Nucleus accumbens (tissue), 56 donors: Measurements from ENCODE around the gene ESD.
"Not testable (repeated sequence)": the region's sequence is repeated elsewhere in the genome, so short reads cannot be mapped to it uniquely, and the experiment has no call there.

Source experiments
- DNase-seq, 56 donors: peaks; one replicate each; lab custom pipeline; 2025; lab: John Stamatoyannopoulos, UW

Gene ESD

GRCh38 chr13:46796129-46796514 lies 839 bp downstream of the ESD start:
- DNase-seq, result no peak

- no peak for DNase-seq
These were observed 1.6 kb downstream of the ESD start for GRCh38 chr13:46795321-46795720.

DNA sequence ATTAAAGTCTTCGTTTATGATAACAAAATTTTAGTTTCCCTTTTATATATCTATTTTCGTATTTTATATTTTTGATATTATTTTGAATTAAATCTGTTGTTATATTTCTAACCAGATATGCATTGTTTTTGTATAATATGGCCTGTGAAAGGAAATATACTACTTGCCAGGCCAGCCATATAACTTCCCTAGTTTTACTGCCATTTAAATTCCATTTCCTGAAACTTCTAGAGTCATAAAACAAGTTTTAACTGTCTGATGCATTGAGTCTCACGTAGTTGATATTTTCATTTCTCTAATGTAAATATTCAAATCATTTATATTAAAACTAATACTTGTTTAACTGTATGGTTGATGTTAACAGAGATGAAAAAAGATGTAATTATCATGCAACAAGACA lies 13.5 kb downstream of the ESD start:
- DNase-seq, result no peak

- DNase-seq, result no peak
These were observed 14.3 kb downstream of the ESD start for GRCh38 chr13:46782691-46783090.

DNA sequence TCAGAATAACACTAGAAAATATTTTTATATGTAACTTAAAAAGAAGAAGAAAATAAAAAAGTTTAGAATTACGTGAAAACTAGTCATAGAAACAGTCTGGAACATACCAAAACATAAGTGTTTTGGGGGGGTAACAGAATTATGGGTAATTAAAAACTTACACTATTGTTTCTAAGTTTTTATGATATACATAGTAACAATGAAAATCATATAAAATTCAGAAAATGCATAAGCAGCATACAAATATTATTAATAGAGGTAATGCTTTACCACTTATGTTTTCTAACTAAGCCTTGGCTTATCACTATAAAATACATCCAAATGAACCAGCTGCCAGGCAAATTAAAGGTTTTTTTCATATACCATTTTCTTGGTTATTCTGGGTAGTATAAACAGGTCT lies 14.9 kb downstream of the ESD start:
- DNase-seq, result no peak

DNA sequence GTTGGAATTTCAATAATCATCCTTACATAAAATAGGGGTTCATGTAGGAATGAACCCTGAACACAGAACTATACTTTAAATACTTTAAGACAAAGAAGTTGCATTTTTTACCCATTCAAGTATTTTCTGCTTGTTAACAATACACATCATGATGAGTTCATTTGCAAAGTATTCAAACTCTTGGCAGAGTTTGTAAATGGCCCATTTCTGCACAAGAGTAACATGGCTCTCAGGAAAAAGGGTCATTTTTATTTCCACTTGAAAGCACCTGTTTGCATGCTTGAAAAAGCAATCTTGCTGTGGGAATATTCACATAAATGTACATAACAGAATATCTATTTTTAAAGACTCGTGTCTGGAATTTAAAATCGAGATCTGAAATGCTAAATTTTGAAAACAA lies 18.1 kb downstream of the ESD start:
- no peak for DNase-seq

DNA sequence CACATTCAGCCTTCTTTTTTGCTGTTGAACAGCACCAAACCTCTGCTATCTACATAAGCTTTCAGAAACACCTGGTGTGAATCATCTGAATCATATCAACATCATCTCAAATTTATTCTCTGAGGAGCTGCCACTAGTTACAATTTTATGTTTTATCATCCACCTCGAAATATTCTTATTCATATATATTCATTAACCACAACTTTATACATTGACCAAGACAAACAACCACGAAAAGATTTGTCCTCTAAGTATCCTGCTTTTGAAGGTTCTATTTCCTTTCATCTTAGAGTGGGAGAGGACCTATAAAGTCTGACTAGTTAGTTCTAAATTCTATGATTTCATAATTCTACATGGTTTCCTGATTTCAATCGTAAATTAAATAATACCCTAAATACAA lies 18.9 kb downstream of the ESD start:
- DNase-seq, result no peak

- no peak for DNase-seq
These were observed 21.4 kb downstream of the ESD start for GRCh38 chr13:46775385-46776107.

- DNase-seq, result no peak
These were observed 23.4 kb downstream of the ESD start for GRCh38 chr13:46773541-46773940.

GRCh38 chr13:46771693-46772092 lies 25.3 kb downstream of the ESD start:
- DNase-seq, result no peak

DNA sequence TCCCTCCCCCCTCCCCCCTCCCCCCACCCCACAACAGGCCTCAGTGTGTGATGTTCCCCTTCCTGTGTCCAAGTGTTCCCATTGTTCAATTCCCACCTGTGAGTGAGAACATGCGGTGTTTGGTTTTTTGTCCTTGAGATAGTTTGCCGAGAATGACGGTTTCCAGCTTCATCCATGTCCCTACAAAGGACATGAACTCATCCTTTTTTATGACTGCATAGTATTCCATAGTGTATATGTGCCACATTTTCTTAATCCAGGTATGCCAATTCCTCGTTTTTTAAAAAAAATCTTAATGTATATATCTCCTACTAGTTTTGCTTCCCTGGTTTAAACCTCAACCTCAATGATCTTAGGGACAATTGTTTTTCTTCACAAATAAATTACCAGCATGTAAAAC lies 27.0 kb downstream of the ESD start:
- DNase-seq, result not testable (repeated sequence)

- no peak for DNase-seq
These were observed 35.1 kb downstream of the ESD start for GRCh38 chr13:46761866-46762265.

DNA sequence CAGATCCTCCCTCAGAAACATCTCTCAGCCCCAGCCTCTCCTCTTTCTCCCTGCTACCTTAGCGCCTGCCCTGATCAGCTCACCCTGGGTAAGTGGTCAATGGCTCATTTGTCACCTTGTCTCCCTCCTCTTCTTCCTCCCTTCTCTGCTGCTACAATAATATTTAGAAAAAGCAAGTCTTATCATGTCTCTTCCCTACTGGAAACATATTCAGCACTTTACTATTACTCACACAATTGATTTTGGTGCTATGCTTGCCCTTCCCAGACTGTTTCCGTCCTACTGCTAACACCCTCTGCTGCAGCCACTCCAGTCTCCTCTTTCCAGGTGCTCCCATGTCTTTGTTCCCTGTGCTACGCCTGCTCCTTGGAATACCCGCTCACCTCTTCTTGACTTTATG lies 35.8 kb downstream of the ESD start:
- no peak for DNase-seq

- DNase-seq, result no peak
These were observed 37.1 kb downstream of the ESD start for GRCh38 chr13:46759846-46760245.

DNA sequence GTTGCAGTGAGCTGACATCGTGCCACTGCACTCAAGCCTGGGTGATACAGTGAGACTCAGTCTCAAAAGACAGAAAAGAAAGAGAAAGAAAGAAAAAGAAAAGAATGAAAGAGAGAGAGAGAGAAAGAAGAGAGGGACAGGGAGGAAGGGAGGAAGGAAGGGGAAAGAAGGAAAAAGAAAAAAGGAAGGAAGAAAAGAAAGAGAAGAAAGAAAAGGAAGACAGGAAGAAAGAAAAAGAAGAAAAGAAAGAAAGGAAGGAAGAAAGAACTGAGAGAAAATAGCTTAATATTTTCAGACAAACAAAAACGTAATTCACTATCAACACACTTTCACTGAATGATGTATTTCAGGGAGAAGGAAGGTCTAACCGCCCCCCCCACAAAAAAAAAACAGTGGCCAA lies 39.3 kb downstream of the ESD start:
- no peak for DNase-seq

GRCh38 chr13:46756977-46757376 lies 40.0 kb downstream of the ESD start:
- DNase-seq, result no peak

- not testable (repeated sequence) for DNase-seq
These were observed 41.5 kb downstream of the ESD start for GRCh38 chr13:46755508-46755907.

- no peak for DNase-seq
These were observed 42.1 kb downstream of the ESD start for GRCh38 chr13:46754812-46755211.

- DNase-seq, result no peak
These were observed 43.0 kb downstream of the ESD start for GRCh38 chr13:46753917-46754316.

DNA sequence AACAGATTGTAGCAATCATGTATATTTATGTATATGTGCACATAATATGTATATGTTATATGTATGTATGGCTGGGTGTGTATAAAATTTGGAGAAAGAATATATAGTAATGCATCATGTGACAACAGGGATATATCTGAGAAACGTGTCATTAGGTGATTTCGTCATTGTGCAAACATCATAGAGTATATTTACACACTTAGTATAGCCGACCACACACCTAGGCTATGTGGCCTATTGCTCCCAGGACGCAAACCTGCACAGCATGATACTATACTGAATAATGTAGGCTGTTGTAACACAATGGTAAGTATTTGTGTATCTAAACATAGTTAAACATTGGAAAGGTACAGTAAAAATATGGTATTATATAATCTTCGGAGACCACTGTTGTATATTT lies 43.8 kb downstream of the ESD start:
- DNase-seq, result no peak

GRCh38 chr13:46751811-46752635 lies 44.9 kb downstream of the ESD start:
- DNase-seq, result no peak

- DNase-seq, result no peak
These were observed 47.0 kb downstream of the ESD start for GRCh38 chr13:46749951-46750350.
